Cardiac muscle cell (in vitro differentiated cells and primary cell): Measurements from ENCODE around the gene VTI1A. TPM values are rescaled to one million over a fixed set of nuclear protein-coding genes. Genes with fewer than 3 reads are reported as not detected.
"Not testable (repeated sequence)": the region's sequence is repeated elsewhere in the genome, so short reads cannot be mapped to it uniquely, and the experiment has no call there.

Experiments used
- DNase-seq, 2 donors: peaks; one replicate each; pipeline versions ENCODE4 v3.0.0 to v3.0.0-alpha.2; 2010 to 2017; ENCODE audit warnings: low read depth in 1 of 2, low spot score in 1 of 2
- H3K27ac ChIP-seq: fragments of 200-600 bp; sonication (generic); 2 replicates; pipeline ENCODE4 v1.5.1; 2016
- H3K27me3 ChIP-seq: fragments of 200-600 bp; sonication (generic); 2 replicates; pipeline ENCODE4 v1.6.0; 2016; ENCODE audit warnings: control low read depth
- H3K36me3 ChIP-seq: fragments of 200-600 bp; sonication (generic); 2 replicates; pipeline ENCODE4 v1.5.1; 2016; ENCODE audit warnings: control low read depth
- H3K4me1 ChIP-seq: fragments of 200-600 bp; sonication (generic); 2 replicates; pipeline ENCODE4 v1.8.1; 2017; ENCODE audit warnings: low read depth, mild to moderate bottlenecking, mixed run types
- H3K4me3 ChIP-seq: fragments of 200-600 bp; sonication (generic); 2 replicates; pipeline ENCODE4 v1.5.1; 2016; ENCODE audit warnings: mild to moderate bottlenecking
- H3K9me3 ChIP-seq: fragments of 200-600 bp; sonication (generic); 2 replicates; pipeline ENCODE4 v1.5.1; 2017; ENCODE audit warnings: low read depth, mild to moderate bottlenecking, control low read depth
- CTCF ChIP-seq: IDR thresholded peaks from 2 replicates; pipeline ENCODE4 v1.5.1; 2012; ENCODE audit warnings: low read depth, mild to moderate bottlenecking, low read length
- polyA plus RNA-seq: library from polyadenylated mRNA; unstranded; fragments of >200 nt; fragmentation: Nextera tagmentation; extraction: Ambion mirVana; gene quantifications from 2 replicates; pipeline ENCODE4 v1.2.1, GENCODE V29; 2016
- total RNA-seq: library from RNA; depleted of rRNA; stranded (reverse); fragments of >200 nt; gene quantifications from 2 replicates; pipeline ENCODE4 v1.2.3, GENCODE V29; 2016

The VTI1A gene
- total and polyA plus RNA-seq, 2 experiments from 2014 or later = 19.3 to 33.1 TPM

GRCh38 chr10:112852306-112852705, 405.3 kb downstream of the VTI1A start:
- TF ChIP-seq CTCF = no peak
- no peak overlapping the region for H3K27ac ChIP-seq

GRCh38 chr10:112855134-112855533, 408.1 kb downstream of the VTI1A start:
- Histone ChIP-seq H3K4me1 (no peaks in the 10 kb centered on the region), H3K27ac (no peak overlapping the region), H3K9me3 (no peaks in the 10 kb centered on the region), H3K36me3 (no peaks in the 10 kb centered on the region), H3K4me3 (no peak overlapping the region), H3K27me3 (no peaks in the 10 kb centered on the region)
- DNase-seq = no peak
- TF ChIP-seq CTCF = no peak

More at GRCh38 chr10:112852306-112852705, 405.3 kb downstream of the VTI1A start:
- H3K4me3 ChIP-seq = no peak overlapping the region
- H3K9me3 ChIP-seq = no peaks in the 10 kb centered on the region
- no peak for DNase-seq
- H3K27me3 ChIP-seq = no peaks in the 10 kb centered on the region
- H3K36me3 ChIP-seq = no peaks in the 10 kb centered on the region
- no peaks in the 10 kb centered on the region for H3K4me1 ChIP-seq

GRCh38 chr10:112857493-112857892, 410.5 kb downstream of the VTI1A start:
- Histone ChIP-seq H3K36me3 (no peaks in the 10 kb centered on the region), H3K9me3 (no peaks in the 10 kb centered on the region), H3K27ac (no peak overlapping the region), H3K4me1 (no peaks in the 10 kb centered on the region), H3K27me3 (no peaks in the 10 kb centered on the region), H3K4me3 (no peak overlapping the region)
- no peak for DNase-seq
- TF ChIP-seq CTCF = no peak

- no peaks in the 10 kb centered on the region for H3K27me3 ChIP-seq
- no peak overlapping the region for H3K4me3 ChIP-seq
- TF ChIP-seq CTCF = no peak
- peak in 1 of 2 donors; percentile 23 for DNase-seq
- H3K4me1 ChIP-seq = no peaks in the 10 kb centered on the region
- no peak overlapping the region for H3K27ac ChIP-seq
- H3K36me3 ChIP-seq = no peaks in the 10 kb centered on the region
- H3K9me3 ChIP-seq = no peaks in the 10 kb centered on the region
These were observed 412.1 kb downstream of the VTI1A start for GRCh38 chr10:112858986-112859651.

GRCh38 chr10:112859793-112860192, 412.8 kb downstream of the VTI1A start:
- H3K36me3 ChIP-seq = no peaks in the 10 kb centered on the region
- H3K4me3 ChIP-seq = no peak overlapping the region
- no peaks in the 10 kb centered on the region for H3K9me3 ChIP-seq
- no peak for TF ChIP-seq CTCF
- no peaks in the 10 kb centered on the region for H3K27me3 ChIP-seq
- H3K4me1 ChIP-seq = no peaks in the 10 kb centered on the region
- DNase-seq = no peak
- no peak overlapping the region for H3K27ac ChIP-seq

GRCh38 chr10:112863461-112863860, 416.4 kb downstream of the VTI1A start:
- not testable (repeated sequence) for DNase-seq, H3K4me3 ChIP-seq, H3K36me3 ChIP-seq, H3K4me1 ChIP-seq, H3K27me3 ChIP-seq, H3K27ac ChIP-seq, H3K9me3 ChIP-seq

Other genes with a start within 250 kb of the VTI1A start
- gene TECTB, start 163.8 kb upstream of the VTI1A start, total RNA-seq = not detected in 2 replicates
- gene TECTB, start 163.8 kb upstream of the VTI1A start, polyA plus RNA-seq = not detected in 2 replicates
- gene ACSL5, start 73.1 kb upstream of the VTI1A start, total RNA-seq = not detected in 2 replicates
- 0.31 TPM in 1 of 2 replicates, not detected in the other for gene ACSL5, start 73.1 kb upstream of the VTI1A start, polyA plus RNA-seq
- 12.1 and 21.0 TPM in 2 replicates for gene ZDHHC6, start 301 bp upstream of the VTI1A start, total RNA-seq
- gene ZDHHC6, start 301 bp upstream of the VTI1A start, polyA plus RNA-seq = 26.1 and 37.4 TPM in 2 replicates